DND-41 (cell line): ENCODE results near the gene NFE2.

Experiments
- EZH2 ChIP-seq: IDR thresholded peaks from 3 replicates; pipeline ENCODE4 v1.6.1; 2012; ENCODE audit warnings: borderline replicate concordance, low read depth, mild to moderate bottlenecking, moderate library complexity, low read length, inconsistent platforms; ENCODE audit not compliant: severe bottlenecking
- TF ChIP-seq, protein P1 (sequence below): IDR thresholded peaks from 2 replicates; pipeline ENCODE4 v1.5.1; 2012; ENCODE audit warnings: borderline replicate concordance, low read length, moderate library complexity, mild to moderate bottlenecking; ENCODE audit not compliant: poor library complexity, severe bottlenecking; ENCODE audit errors: extremely low read depth

DNA sequence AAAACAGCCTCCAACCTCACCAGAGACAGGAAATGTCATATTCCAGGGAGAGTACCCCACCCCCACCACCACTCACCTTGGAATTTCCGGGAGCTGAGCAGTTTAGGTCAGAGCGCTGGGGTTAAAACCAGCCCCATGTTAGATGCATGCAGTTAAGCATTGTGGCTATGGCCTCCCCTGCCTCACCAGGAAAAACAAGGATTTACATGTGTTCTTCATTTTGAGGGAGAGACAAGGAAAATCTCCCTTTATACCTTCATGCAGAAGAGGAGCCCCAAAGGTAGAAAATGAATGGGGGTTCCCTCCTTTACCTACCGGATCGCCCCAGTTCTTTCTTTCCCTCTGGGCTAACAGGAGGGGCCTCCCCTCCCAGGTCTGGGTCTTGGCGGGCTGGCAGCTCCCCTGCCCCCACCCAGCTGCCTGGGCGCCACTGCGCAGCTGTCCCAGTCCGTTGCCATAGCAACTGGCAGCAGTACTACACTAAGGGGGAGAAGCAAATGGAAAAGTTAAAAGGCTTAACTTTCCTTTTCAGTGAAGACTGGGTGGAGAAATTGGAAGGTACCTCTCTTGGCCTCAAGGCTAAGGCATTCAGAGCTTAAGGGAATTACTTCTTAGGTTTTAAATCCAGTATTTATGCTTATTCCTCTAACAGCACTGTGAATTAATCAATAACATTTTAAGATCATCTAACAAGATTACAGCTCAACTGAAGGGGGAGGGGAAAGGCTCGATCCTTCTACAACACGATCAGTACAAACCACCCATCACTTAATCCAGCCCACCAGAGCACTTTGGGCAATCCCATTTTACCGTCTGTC, 41.4 kb downstream of the NFE2 start:
- TF ChIP-seq, protein P1, sequence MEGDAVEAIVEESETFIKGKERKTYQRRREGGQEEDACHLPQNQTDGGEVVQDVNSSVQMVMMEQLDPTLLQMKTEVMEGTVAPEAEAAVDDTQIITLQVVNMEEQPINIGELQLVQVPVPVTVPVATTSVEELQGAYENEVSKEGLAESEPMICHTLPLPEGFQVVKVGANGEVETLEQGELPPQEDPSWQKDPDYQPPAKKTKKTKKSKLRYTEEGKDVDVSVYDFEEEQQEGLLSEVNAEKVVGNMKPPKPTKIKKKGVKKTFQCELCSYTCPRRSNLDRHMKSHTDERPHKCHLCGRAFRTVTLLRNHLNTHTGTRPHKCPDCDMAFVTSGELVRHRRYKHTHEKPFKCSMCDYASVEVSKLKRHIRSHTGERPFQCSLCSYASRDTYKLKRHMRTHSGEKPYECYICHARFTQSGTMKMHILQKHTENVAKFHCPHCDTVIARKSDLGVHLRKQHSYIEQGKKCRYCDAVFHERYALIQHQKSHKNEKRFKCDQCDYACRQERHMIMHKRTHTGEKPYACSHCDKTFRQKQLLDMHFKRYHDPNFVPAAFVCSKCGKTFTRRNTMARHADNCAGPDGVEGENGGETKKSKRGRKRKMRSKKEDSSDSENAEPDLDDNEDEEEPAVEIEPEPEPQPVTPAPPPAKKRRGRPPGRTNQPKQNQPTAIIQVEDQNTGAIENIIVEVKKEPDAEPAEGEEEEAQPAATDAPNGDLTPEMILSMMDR = no peak
- TF ChIP-seq EZH2 = no peak
